Panc1 (cell line): ENCODE data around the gene LILRA5. TPM values are rescaled to one million over a fixed set of nuclear protein-coding genes. Genes with fewer than 3 reads are reported as not detected.

ENCODE experiments used
- ATAC-seq: fragments of 200-7000 bp; cut with Tn5 transposase; 2 replicates; pipeline ENCODE4 v1.9.1; 2020; ENCODE audit warnings: mild to moderate bottlenecking, moderate library complexity
- BruUV-seq: library from RNA; stranded (reverse); fragments of 400-500 nt; replicated peaks from 2 replicates; lab custom pipeline; 2021; lab: Mats Ljungman, UMichigan
- CTCF ChIA-PET: fragments of 300-600 bp; sonication (Branson Sonifier 250); formaldehyde crosslinking; loops from one replicate; lab custom pipeline; 2022; ENCODE audit warnings: antibody characterized with exemption; lab: Charles Lee
- POLR2A ChIA-PET: fragments of 300-600 bp; sonication (Branson Sonifier 250); formaldehyde crosslinking; loops from one replicate; lab custom pipeline; 2022; ENCODE audit warnings: antibody characterized with exemption; lab: Charles Lee
- DNase-seq: peaks from one replicate; pipeline ENCODE4 v3.0.0-alpha.2; 2010; ENCODE audit warnings: low read depth, low spot score
- H3K27ac ChIP-seq: 2 replicates; pipeline ENCODE4 v1.5.1; 2011; ENCODE audit warnings: mild to moderate bottlenecking, low read length, inconsistent platforms
- H3K27me3 ChIP-seq: fragments of 200-500 bp; sonication (Bioruptor generic); 2 replicates; pipeline ENCODE4 v1.6.0; 2014; ENCODE audit warnings: low read length, inconsistent platforms; ENCODE audit not compliant: control insufficient read depth, insufficient read depth
- H3K36me3 ChIP-seq: fragments of 200-500 bp; sonication (Bioruptor generic); 2 replicates; pipeline ENCODE4 v1.5.1; 2014; ENCODE audit warnings: inconsistent platforms, mild to moderate bottlenecking, low read length, moderate library complexity; ENCODE audit not compliant: control insufficient read depth, insufficient read depth
- H3K4me1 ChIP-seq: 2 replicates; pipeline ENCODE4 v1.5.1; 2011; ENCODE audit warnings: inconsistent platforms, mild to moderate bottlenecking, low read length, moderate library complexity; ENCODE audit not compliant: control insufficient read depth, insufficient read depth
- H3K4me3 ChIP-seq, 2 experiments: 2 replicates each; pipeline ENCODE4 v1.5.1; 2011 to 2012; ENCODE audit warnings: low read depth in 2 of 2, low read length in 2 of 2, mild to moderate bottlenecking in 2 of 2, inconsistent platforms in 1 of 2, moderate library complexity in 1 of 2
- H3K9me3 ChIP-seq: fragments of 200-500 bp; sonication (Bioruptor generic); 2 replicates; pipeline ENCODE4 v1.5.1; 2014; ENCODE audit warnings: low read depth, mild to moderate bottlenecking, inconsistent platforms, low read length, moderate library complexity; ENCODE audit not compliant: control insufficient read depth, insufficient read depth
- CTCF ChIP-seq: fragments of 450-650 bp; IDR thresholded peaks from 2 replicates; pipeline ENCODE4 v1.5.1; 2017; ENCODE audit warnings: mild to moderate bottlenecking
- POLR2AphosphoS5 ChIP-seq: IDR thresholded peaks from 2 replicates; pipeline ENCODE4 v1.6.1; 2012; ENCODE audit warnings: mild to moderate bottlenecking, low read depth, low read length, moderate library complexity
- REST ChIP-seq, 2 experiments: IDR thresholded peaks; 2 replicates each; pipeline ENCODE4 v1.6.1; 2011 to 2012; ENCODE audit warnings: low read depth in 2 of 2, control low read depth in 1 of 2, low read length in 1 of 2, mild to moderate bottlenecking in 1 of 2, moderate library complexity in 1 of 2; ENCODE audit not compliant: insufficient read depth in 1 of 2
- SIN3A ChIP-seq: IDR thresholded peaks from 2 replicates; pipeline ENCODE4 v1.6.1; 2012; ENCODE audit warnings: low read depth, mild to moderate bottlenecking, low read length, moderate library complexity, borderline replicate concordance; ENCODE audit not compliant: insufficient read depth
- TCF7L2 ChIP-seq: IDR thresholded peaks from 2 replicates; pipeline ENCODE4 v1.6.1; 2011; ENCODE audit warnings: mild to moderate bottlenecking, low read depth, low read length, inconsistent platforms
- in situ Hi-C: cut with HindIII; loops from 2 replicates; pipeline ENCODE4 v1.10.0; 2016; ENCODE audit warnings: low sequenced_read_pairs, low pct_unique_long_range_greater_than_20kb
- intact Hi-C: fragments of 100-400 bp; cut with micrococcal nuclease; formaldehyde crosslinking; loops from one replicate; pipeline ENCODE4 v1.10.0; 2022; ENCODE audit not compliant: unreplicated experiment
- total RNA-seq: library from RNA; stranded (reverse); gene quantifications from one replicate; pipeline ENCODE4 v1.2.1, GENCODE V29; 2021; ENCODE audit not compliant: unreplicated experiment

The LILRA5 gene
- total RNA-seq, 1 experiment from 2014 or later: not detected

GRCh38 chr19:54355675-54356074 lies 42.7 kb upstream of the LILRA5 start:
- H3K4me1 ChIP-seq: no peaks in the 10 kb centered on the region
- no peak overlapping the region for H3K4me3 ChIP-seq
- in situ Hi-C loops (no loop called here), intact Hi-C loops (no loop called here)
- ChIA-PET CTCF (no interaction called here), POLR2A (no interaction called here)
- H3K9me3 ChIP-seq: no peaks in the 10 kb centered on the region
- DNase-seq (no peak), ATAC-seq (no peak)
- no peak overlapping the region for H3K27ac ChIP-seq
- BruUV-seq: no TSS peak
- TF ChIP-seq SIN3A (no peak), TCF7L2 (no peak), REST (IDR thresholded peaks at IDR 0.05; ENCODE audit: insufficient read depth in 1 of 2, low read depth in 2 of 2, low read length in 1 of 2) (no peak), CTCF (no peak)
- H3K27me3 ChIP-seq: peaks cover 9% of the 10 kb centered on the region
- no peaks in the 10 kb centered on the region for H3K36me3 ChIP-seq

DNA sequence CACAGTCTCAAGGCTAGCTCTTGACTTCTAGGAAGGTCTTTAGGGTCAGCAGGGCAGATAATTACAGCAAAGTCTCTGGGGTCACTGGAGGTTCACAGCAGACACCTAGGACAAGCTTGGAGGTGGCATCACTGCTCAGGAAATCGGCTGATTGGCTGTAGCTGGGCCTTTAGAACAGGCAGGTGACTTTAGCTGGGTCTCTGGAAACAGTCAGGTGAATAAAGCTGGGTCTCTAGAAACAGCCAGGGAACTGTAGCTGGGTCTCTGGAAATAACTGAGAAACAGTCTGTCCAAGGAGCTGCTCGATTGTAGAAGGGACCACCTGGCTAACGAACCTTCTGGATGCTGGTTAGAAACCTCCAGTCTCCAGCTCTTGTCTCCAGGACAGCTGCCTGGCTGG lies 41.8 kb upstream of the LILRA5 start:
- H3K9me3 ChIP-seq: no peaks in the 10 kb centered on the region
- in situ Hi-C loops: no loop called here
- TF ChIP-seq SIN3A (no peak), TCF7L2 (no peak), POLR2AphosphoS5 (no peak), CTCF (no peak), REST (IDR thresholded peaks at IDR 0.05; ENCODE audit: insufficient read depth in 1 of 2, low read depth in 2 of 2, low read length in 1 of 2) (no peak)
- peaks cover 15% of the 10 kb centered on the region for H3K27me3 ChIP-seq
- no peak for ATAC-seq
- POLR2A ChIA-PET: no interaction called here
- CTCF ChIA-PET: interaction anchor here (0.6 kb wide), 1 partner anchor 164 kb away, joined by 3 read pairs; no protein-coding TSS in a partner anchor
- no peaks in the 10 kb centered on the region for H3K4me1 ChIP-seq
- intact Hi-C loops: no loop called here
- no peak for DNase-seq
- no peaks in the 10 kb centered on the region for H3K36me3 ChIP-seq
- H3K27ac ChIP-seq: no peak overlapping the region
- no peak overlapping the region for H3K4me3 ChIP-seq
- no TSS peak for BruUV-seq
